Stomach (tissue), 9 donors: Measurements from ENCODE around the gene SIK1. TPM values are rescaled to one million over a fixed set of nuclear protein-coding genes. Genes with fewer than 3 reads are reported as not detected.

ENCODE experiments used
- DNase-seq, 2 donors: peaks; one replicate each; pipeline versions ENCODE4 v3.0.0 to v3.0.0-alpha.2; 2013 to 2019
- H3K27ac ChIP-seq, 5 donors: fragments of 200-600 bp in 4 of 5; sonication (generic) in 4 of 5; one replicate each; pipeline ENCODE4 v1.5.1; 2013 to 2019; ENCODE audit warnings: mild to moderate bottlenecking in 1 of 5, moderate library complexity in 1 of 5
- H3K27me3 ChIP-seq, 3 donors: fragments of 200-600 bp; sonication (generic); one replicate each; pipeline ENCODE4 v1.5.1; 2017 to 2019; ENCODE audit warnings: mixed run types in 1 of 3
- H3K36me3 ChIP-seq, 4 donors: fragments of 200-600 bp; sonication (generic); 1 replicate in 3 of 4; 2 replicates in 1 of 4; pipeline ENCODE4 v1.5.1; 2016 to 2019
- H3K4me1 ChIP-seq, 4 donors: fragments of 200-600 bp; sonication (generic); one replicate each; pipeline ENCODE4 v1.5.1; 2016 to 2019
- H3K4me3 ChIP-seq, 4 donors: fragments of 200-600 bp; sonication (generic) in 3 of 4; one replicate each; pipeline ENCODE4 v1.5.1; 2016 to 2019; ENCODE audit warnings: mild to moderate bottlenecking in 1 of 4
- H3K9me3 ChIP-seq, 4 donors: fragments of 200-600 bp; sonication (generic); one replicate each; pipeline ENCODE4 v1.5.1; 2016 to 2019
- CTCF ChIP-seq, 7 experiments: fragments of 450-650 bp in 4 of 7; fragments of 200-600 bp in 3 of 7; sonication (generic) in 3 of 7; IDR thresholded peaks; one replicate each; pipeline ENCODE4 v1.5.1; 2016 to 2019; ENCODE audit warnings: antibody characterized with exemption in 7 of 7, control low read depth in 2 of 7, mild to moderate bottlenecking in 1 of 7
- EP300 ChIP-seq: sonication (generic); formaldehyde crosslinking; IDR thresholded peaks from one replicate; pipeline ENCODE4 v1.6.1; 2017; ENCODE audit warnings: antibody characterized with exemption
- POLR2A ChIP-seq, 4 donors: fragments of 450-650 bp; IDR thresholded peaks; one replicate each; pipeline ENCODE4 v1.6.1; 2016; ENCODE audit warnings: antibody characterized with exemption in 4 of 4, control low read depth in 2 of 4, mild to moderate bottlenecking in 1 of 4, moderate library complexity in 1 of 4
- POLR2AphosphoS5 ChIP-seq, 3 donors: sonication (generic); formaldehyde crosslinking; IDR thresholded peaks; one replicate each; pipeline ENCODE4 v1.6.1; 2016; ENCODE audit warnings: antibody characterized with exemption in 3 of 3
- WGBS, 5 donors: extraction: QIAGEN DNeasy Blood & Tissue Kit in 3 of 5; methylation state at CpG; one replicate each; pipeline versions ENCODE4 v1.1.5 to v1.1.7; 2013 to 2018; 5-methylcytosine and 5-hydroxymethylcytosine counted together
- intact Hi-C: fragments of 100-400 bp; cut with DNase I; formaldehyde crosslinking; loops from one replicate; pipeline ENCODE4 v1.15.1; 2023; ENCODE audit warnings: low total_unique reads
- polyA plus RNA-seq, 3 donors: library from polyadenylated mRNA; stranded (reverse); fragments of 200-250 nt; gene quantifications; one replicate each; pipeline ENCODE4 v1.2.3, GENCODE V29; 2013
- total RNA-seq, 5 donors: library from RNA; depleted of rRNA; stranded (reverse); fragments of >200 nt; gene quantifications; one replicate each; pipeline versions ENCODE4 v1.1.0 to v1.2.3, GENCODE V29; 2014 to 2016
- donor health status: healthy with polysubstance abuse.
- donor health status: Bipolar disorder and iron deficiency.
- donor health status: healthy.

SIK1 gene
- total and polyA plus RNA-seq, 8 donors, result 0.43 to 93.4 (median 16.9) TPM

- peaks cover 0 to 13% (median 0%) of the 10 kb centered on the region in 3 donors for H3K27me3 ChIP-seq
- H3K36me3 ChIP-seq, result no peaks in the 10 kb centered on the region
- intact Hi-C loops, result no loop called here
- H3K4me3 ChIP-seq, result no peak overlapping the region
- peaks cover 3 to 15% (median 8%) of the 10 kb centered on the region in 4 donors for H3K4me1 ChIP-seq
- H3K27ac ChIP-seq, result peak overlapping the region in 2 of 5 donors; percentile 6 to 55
- TF ChIP-seq POLR2AphosphoS5 (IDR thresholded peaks at IDR 0.05), result no peak
- no peak for TF ChIP-seq EP300
- no peak for TF ChIP-seq POLR2A (IDR thresholded peaks at IDR 0.05)
- TF ChIP-seq CTCF (IDR thresholded peaks at IDR 0.05), result no peak
- no peaks in the 10 kb centered on the region for H3K9me3 ChIP-seq
- no peak for DNase-seq
- WGBS, 5 donors, result 89 to 94% (median 92%) methylated on average over 19 to 20 of the region's 20 CpGs
These were observed 61.1 kb downstream of the SIK1 start for GRCh38 chr21:43365611-43366426.

GRCh38 chr21:43364851-43365424 is 62.0 kb downstream of the SIK1 start:
- peaks cover 0 to 13% (median 0%) of the 10 kb centered on the region in 3 donors for H3K27me3 ChIP-seq
- H3K36me3 ChIP-seq, result no peaks in the 10 kb centered on the region
- H3K9me3 ChIP-seq, result no peaks in the 10 kb centered on the region
- peaks cover 3 to 15% (median 8%) of the 10 kb centered on the region in 4 donors for H3K4me1 ChIP-seq
- 50 to 69% (median 66%) methylated on average over 11 to 18 of the region's 18 CpGs for WGBS, 5 donors
- H3K27ac ChIP-seq, result peak overlapping the region in 2 of 5 donors; percentile 4 to 55
- TF ChIP-seq POLR2AphosphoS5 (IDR thresholded peaks at IDR 0.05) (peak in 2 of 3 donors; percentile 2 to 33), EP300 (no peak), CTCF (IDR thresholded peaks at IDR 0.05) (no peak)
- intact Hi-C loops, result no loop called here
- no peak overlapping the region for H3K4me3 ChIP-seq
- DNase-seq, result peak; percentile 77 to 91

Other genes with a start within 250 kb of the SIK1 start
- gene HSF2BP, start 232.4 kb upstream of the SIK1 start, total RNA-seq, result 1 to 10 TPM in 1 of 5 donors, under 1 TPM in 1, not detected in 3; 0.58 to 1.5 TPM
- under 1 TPM; 0.23 to 0.31 (median 0.25) TPM for gene HSF2BP, start 232.4 kb upstream of the SIK1 start, polyA plus RNA-seq
- 10 to 100 TPM in 4 of 5 donors, 1 to 10 TPM in 1; 6.4 to 23.6 (median 14.9) TPM for gene RRP1B, start 232.4 kb upstream of the SIK1 start, total RNA-seq
- gene RRP1B, start 232.4 kb upstream of the SIK1 start, polyA plus RNA-seq, result 1 to 10 TPM; 4.0 to 6.3 (median 6.2) TPM